ENCODE results near the gene MCRS1.
"Not testable (repeated sequence)": the region's sequence is repeated elsewhere in the genome, so short reads cannot be mapped to it uniquely, and the experiment has no call there.

Gene MCRS1

GRCh38 chr12:49541140-49541861, 26.6 kb downstream of the MCRS1 start:
- DNase-seq (ENCODE audit: low spot score): no peak

GRCh38 chr12:49540229-49541139, 27.5 kb downstream of the MCRS1 start:
- DNase-seq (ENCODE audit: low spot score): no peak

- no peak for DNase-seq (ENCODE audit: low spot score)
Measured at GRCh38 chr12:49539406-49540228, 28.3 kb downstream of the MCRS1 start.

GRCh38 chr12:49538510-49539403, 29.2 kb downstream of the MCRS1 start, which contains the start of gene KCNH3:
Gene KCNH3, plus strand, starts transcription at chr12:49539030. Its CDS starts 387 bp downstream, at chr12:49539417.
- DNase-seq (ENCODE audit: low spot score): peak; percentile 67

- DNase-seq (ENCODE audit: low spot score): no peak
Measured at GRCh38 chr12:49537752-49538509, 30.0 kb downstream of the MCRS1 start.

- no peak for DNase-seq (ENCODE audit: low spot score)
Measured at GRCh38 chr12:49537231-49537751, 30.7 kb downstream of the MCRS1 start.

GRCh38 chr12:49536526-49537071, 31.3 kb downstream of the MCRS1 start:
- no peak for DNase-seq (ENCODE audit: low spot score)

- DNase-seq (ENCODE audit: low spot score): no peak
Measured at GRCh38 chr12:49535921-49536525, 31.9 kb downstream of the MCRS1 start.

GRCh38 chr12:49534731-49535278, 33.1 kb downstream of the MCRS1 start:
- DNase-seq (ENCODE audit: low spot score): no peak

- not testable (repeated sequence) for DNase-seq (ENCODE audit: low spot score)
Measured at GRCh38 chr12:49534122-49534521, 33.8 kb downstream of the MCRS1 start.

- no peak for DNase-seq (ENCODE audit: low spot score)
Measured at GRCh38 chr12:49533331-49533730, 34.6 kb downstream of the MCRS1 start.

- no peak for DNase-seq (ENCODE audit: low spot score)
Measured at GRCh38 chr12:49531745-49532144, 36.2 kb downstream of the MCRS1 start.

GRCh38 chr12:49529414-49529813, 38.5 kb downstream of the MCRS1 start:
- DNase-seq (ENCODE audit: low spot score): no peak

- no peak for DNase-seq (ENCODE audit: low spot score)
Measured at GRCh38 chr12:49527361-49528130, 40.4 kb downstream of the MCRS1 start.

GRCh38 chr12:49525942-49526341, 42.0 kb downstream of the MCRS1 start:
- DNase-seq (ENCODE audit: low spot score): no peak

GRCh38 chr12:49524660-49525324, 43.1 kb downstream of the MCRS1 start:
- no peak for DNase-seq (ENCODE audit: low spot score)

- no peak for DNase-seq (ENCODE audit: low spot score)
Measured at GRCh38 chr12:49521389-49521788, 46.6 kb downstream of the MCRS1 start.

GRCh38 chr12:49519574-49519936, 48.4 kb downstream of the MCRS1 start:
- no peak for DNase-seq (ENCODE audit: low spot score)

Data from hematopoietic multipotent progenitor cell treated with erythropoietin and hydrocortisone succinate and interleukin-3 and kit ligand, for 17 days (in vitro differentiated cells).